ENCODE data around the gene ZMYND8.
A peak's percentile ranks its signal among the peaks of the same experiment; 100 is the strongest.

- TF ChIP-seq CTCF (IDR thresholded peaks at IDR 0.05; ENCODE audit: extremely low read depth in 1 of 2, insufficient read depth in 1 of 2, low read depth in 1 of 2, low read length in 2 of 2) (peak; percentile 73 to 81), FOS (IDR thresholded peaks at IDR 0.05; ENCODE audit: borderline replicate concordance, insufficient read depth, low read length) (no peak), POLR2AphosphoS5 (IDR thresholded peaks at IDR 0.05; ENCODE audit: insufficient read depth, low read depth, low read length) (peak; percentile 4), POLR2A (IDR thresholded peaks at IDR 0.05; ENCODE audit: low read depth, low read length) (no peak), EZH2 (IDR thresholded peaks at IDR 0.05; ENCODE audit: borderline replicate concordance, low read depth, low read length, severe bottlenecking) (no peak), MAX (IDR thresholded peaks at IDR 0.05; ENCODE audit: insufficient read depth, insufficient read length) (peak; percentile 72), JUN (IDR thresholded peaks at IDR 0.05; ENCODE audit: borderline replicate concordance, insufficient read depth, insufficient read length, low read depth) (no peak)
These were observed 150.8 kb downstream of the ZMYND8 start for GRCh38 chr20:47205577-47206123.

Data from endothelial cell of umbilical vein (primary cell).